Caki2 (cell line): Measurements from ENCODE around the gene KLK12. TPM values are rescaled to one million over a fixed set of nuclear protein-coding genes. Genes with fewer than 3 reads are reported as not detected.
A peak's percentile ranks its signal among the peaks of the same experiment; 100 is the strongest.

Source experiments
- DNase-seq: peaks from one replicate; pipeline ENCODE4 v3.0.0-alpha.2; 2015; ENCODE audit warnings: low read depth
- in situ Hi-C: cut with HindIII; loops from 2 replicates; pipeline ENCODE4 v1.10.0; 2016; ENCODE audit warnings: low sequenced_read_pairs, low pct_unique_long_range_greater_than_20kb, mixed read lengths
- total RNA-seq: library from RNA; depleted of rRNA; stranded (reverse); fragments of >200 nt; shearing (Covaris generic); gene quantifications from 2 replicates; pipeline ENCODE4 v1.2.3, GENCODE V29; 2014; ENCODE audit warnings: low replicate concordance

Gene KLK12
- total RNA-seq, 1 experiment from 2014 or later = not detected

DNA sequence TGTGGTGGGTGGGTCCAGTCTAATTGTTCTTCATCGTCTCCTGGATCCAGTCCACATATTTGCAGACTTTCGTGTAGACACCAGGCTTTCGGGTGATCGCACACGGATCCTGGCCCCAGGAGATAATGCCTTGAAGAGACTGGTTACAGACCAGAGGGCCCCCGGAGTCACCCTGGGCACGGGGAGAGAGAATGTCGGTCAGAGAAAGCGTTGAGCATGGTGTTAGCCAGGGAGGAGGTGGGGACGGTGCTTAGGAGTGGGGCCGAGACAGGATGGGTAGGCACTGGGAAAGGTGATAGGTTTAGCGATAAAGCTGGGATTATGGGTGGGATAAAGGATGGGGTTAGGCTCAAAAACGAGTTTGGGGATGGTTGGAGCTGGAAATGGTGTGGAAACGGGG is 12.3 kb downstream of the KLK12 start:
- in situ Hi-C loops = no loop called here
- DNase-seq = no peak

DNA sequence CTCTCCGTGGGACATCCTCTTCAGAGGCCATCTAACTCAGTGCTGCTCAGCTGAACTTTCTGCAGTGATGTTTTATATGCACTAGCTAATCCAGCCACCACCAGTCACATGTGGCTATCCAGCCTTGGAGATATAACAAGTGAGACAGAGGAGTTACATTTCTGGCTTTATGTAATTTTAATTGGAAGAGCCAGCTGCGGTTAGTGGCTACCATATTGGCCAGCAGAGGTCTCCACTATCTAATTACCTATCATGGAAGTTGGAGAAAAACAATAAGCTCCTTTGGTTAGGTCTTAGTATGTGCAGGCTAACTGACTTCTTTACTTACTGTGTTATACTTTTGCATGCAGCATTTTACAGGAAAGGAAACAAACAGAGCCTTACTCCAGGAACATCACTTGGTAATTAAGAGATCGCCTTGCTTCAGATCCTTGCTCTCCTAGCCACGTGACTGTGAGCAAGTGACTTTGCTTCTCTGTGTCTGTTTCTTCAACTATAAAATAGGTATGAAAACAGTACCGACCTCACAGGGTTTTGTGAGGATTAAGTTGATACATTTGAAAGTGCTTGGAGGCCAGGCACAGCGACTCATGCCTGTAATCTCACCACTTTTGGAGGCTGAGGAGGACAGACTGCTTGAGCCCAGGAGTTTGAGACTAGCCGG is 13.7 kb downstream of the KLK12 start:
- in situ Hi-C loops = no loop called here

DNA sequence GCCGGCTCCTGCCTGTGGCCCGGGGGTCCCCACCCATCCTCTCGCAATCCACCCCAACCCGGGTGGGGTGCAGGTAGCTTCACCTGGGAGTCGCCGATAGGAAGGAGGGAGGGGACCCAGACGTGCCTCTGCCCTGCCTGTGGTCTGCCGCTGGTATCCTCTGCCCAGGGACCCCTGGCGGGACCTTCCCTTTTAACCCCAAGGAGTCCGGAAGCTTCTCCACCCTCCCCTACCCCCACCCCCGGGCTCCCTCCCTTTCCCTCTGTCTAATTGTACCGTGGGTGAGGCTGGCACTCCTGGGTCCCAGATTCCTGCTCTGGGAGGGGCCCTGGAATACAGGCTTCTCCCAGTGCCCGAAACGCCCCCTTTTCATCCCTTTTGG is 15.3 kb downstream of the KLK12 start, which contains the start of gene KLK10:
Gene KLK10, minus strand, starts transcription at position 166 of the 382 bp plus-strand sequence. CDS start 579 bp downstream, outside the sequence.
- in situ Hi-C loops = no loop called here
- no peak for DNase-seq

More for the DNA sequence above, 13.7 kb downstream of the KLK12 start:
- peak; percentile 64 for DNase-seq

DNA sequence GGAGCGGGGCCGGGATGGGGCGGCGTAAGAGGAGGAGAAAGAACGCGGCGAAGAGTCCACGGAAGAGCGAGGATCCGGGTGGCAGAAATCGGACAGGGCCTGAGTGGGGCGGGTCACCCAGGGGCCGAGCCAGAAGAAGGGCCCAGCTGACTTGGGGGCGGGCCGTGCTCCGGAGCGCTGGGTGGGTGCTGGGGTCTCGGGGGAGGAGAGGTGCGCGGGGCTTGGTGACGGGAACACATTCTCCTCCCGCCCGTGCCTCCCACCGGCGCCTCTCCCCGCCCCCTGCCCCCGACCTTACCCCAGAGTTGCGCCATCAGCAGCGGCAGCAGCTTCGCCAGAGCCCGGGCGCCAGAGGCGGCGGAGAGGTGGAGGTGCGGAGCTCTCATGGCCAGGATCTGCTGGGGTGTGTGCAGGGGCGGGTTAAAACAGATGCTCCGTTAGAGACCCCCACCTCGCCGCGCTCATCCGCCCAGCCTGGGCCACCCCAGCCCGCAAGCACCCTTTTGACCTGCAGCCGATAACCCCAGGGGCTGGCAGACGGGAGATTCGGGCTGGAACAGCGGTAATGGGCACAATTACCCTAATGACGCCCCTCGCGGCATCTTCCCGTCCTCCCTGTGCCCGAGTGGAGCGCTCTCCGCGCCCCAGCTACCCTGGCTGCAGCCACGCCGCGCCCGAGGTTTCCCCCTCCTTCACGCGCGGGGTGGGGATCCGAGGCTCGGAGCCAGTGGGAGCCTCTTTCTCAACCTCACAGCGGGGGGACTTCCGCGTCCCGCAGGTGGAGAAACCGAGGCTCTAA is 15.9 kb downstream of the KLK12 start:
- in situ Hi-C loops = no loop called here
- DNase-seq = no peak

DNA sequence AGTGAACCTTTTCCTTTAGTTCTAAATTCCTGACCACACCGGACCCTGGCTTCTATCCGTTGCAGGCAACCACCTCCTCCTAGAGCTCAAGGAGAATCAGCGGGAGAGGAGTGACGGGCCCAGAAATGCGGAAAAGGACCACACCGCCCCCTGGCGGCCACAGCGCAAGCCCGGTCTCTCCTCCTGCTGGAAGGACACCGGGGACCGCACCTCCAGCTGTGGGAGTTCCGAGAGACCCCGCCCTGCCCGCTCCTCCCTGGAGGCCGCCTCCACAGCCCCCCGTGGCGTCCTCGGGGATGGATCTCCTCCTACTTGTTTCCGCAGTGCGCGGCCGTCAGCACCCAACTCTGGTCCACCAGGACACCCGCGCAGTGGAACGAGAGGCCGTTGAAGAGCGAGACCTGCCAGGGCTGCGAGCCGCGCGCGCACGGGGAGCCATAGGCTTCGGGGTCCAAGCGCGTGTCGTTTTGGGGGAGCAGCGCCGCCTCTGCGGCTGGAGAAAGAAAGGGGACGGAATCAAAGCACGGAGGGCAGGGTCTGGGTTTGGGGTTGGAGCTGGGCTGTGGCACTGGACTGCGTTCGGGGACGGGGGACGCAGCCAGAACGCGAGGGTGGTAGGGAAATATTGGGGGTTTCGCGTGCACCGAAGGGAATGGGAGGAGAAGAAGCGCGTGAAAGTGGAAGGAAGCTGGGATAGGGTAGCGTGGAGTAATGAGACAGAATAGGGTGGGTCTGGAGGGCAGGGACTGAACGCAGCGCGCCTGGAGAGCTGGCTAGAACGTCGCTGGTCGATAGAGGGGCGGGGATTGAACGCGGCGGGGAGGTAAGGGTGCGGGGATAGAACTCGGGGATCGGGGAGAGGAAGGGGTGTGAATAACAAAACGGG is 17.8 kb downstream of the KLK12 start:
- in situ Hi-C loops = no loop called here
- peak; percentile 41 for DNase-seq

DNA sequence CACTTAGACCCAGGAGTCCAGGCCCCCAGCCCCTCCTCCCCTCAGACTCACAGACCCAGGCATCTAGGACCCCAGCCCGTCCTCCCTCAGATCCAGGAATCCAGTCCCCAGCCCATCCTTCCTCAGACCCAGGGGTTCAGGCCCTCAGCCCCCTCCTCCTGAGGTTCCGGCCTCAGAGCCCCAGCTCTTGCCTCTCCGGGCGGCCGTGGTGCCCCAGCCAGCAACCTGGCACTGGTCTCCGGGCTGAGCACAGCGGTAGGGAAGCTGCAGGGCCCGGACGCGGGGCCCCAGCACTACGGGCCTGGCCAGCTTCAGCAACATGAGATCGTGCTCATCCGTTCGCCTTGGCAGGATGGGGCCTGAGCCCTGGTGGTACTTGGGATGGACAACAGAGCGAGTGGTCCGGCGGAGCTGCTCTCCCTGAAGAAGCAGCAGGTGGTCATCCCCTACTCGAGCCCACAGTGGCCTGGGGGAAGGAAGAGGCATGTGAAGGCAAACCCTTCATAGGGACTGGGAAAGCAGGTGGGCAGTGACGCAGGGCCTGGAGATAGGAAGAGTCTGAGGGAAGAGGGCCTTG is 19.0 kb downstream of the KLK12 start:
- DNase-seq = no peak
- in situ Hi-C loops = no loop called here

DNA sequence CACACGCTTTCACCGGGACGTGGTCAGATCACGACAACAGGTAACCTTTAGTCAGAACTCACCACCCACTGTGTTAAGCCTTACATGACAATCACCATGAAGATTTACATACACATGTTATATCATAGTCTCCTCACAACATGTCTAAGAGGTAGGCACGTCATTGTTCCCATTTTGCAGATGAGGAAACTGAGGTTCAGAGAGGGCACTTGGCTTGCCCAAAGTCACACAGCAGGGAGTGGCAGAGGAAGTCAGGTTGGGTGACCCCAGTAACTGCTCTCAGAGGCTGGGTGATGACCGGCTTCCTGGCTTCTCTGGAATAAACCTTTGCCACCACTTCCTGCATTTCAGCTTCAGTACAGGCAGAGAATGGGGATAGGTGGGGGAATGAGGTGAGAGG is 20.6 kb downstream of the KLK12 start:
- in situ Hi-C loops = no loop called here
- no peak for DNase-seq

DNA sequence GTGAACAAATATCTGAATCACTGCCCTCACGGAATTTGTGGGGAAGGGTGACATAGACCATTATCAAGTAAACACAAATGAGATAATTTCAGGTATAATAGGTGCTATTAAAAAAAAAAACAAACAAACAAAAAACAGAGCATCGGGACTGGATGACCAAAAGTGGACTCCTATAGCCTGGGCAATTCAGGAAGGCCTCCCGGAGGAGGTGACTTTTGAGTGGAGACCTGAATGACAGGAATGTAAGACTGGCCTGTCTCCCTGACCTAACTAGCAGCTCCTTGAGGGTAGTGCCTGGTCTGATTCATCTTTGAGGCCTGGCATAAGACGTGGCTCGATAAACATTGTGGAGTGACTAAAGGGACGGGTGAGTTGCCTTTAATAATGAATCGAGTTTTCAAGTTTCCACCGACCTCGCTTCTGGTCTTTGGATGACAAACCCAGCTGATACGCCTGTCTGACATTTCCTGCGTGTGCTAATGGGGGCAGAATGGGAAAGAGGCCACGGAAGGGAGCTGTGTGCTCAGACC is 22.1 kb downstream of the KLK12 start:
- DNase-seq = no peak
- in situ Hi-C loops = no loop called here

DNA sequence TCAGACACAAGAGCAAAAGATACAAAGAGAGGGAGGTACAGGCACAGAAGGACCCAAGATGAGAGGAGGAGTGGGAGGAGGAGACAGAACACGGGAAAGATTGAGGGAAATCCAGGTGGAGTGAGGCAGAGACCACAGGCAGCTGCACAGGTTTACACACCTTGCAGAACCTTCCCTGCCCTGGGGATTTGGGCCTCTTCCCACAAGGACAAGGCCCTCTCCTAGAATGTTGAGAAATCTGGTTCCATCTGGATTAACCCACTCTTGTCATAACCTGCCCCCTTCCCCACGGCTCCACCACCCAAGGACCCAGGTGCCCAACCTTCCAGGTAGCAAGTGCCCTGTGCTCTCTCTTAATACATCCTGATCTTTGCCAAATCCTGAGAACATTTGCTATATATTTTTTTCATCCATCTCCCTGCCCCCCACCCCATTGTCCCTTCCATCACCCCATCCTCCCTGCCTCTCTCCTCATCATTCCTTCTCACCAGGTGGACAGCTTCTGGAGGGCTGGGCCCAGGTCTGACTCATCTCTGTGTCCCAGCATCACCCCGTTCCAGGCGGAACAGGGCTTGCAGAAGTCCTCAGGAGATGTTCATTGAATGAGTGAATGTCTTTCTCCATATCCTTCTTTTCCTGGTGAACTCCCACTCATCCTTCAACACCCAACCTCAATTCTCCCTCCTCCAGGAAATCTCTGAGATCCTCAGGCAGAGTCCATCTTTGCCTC is 24.6 kb downstream of the KLK12 start:
- in situ Hi-C loops = no loop called here
- no peak for DNase-seq

DNA sequence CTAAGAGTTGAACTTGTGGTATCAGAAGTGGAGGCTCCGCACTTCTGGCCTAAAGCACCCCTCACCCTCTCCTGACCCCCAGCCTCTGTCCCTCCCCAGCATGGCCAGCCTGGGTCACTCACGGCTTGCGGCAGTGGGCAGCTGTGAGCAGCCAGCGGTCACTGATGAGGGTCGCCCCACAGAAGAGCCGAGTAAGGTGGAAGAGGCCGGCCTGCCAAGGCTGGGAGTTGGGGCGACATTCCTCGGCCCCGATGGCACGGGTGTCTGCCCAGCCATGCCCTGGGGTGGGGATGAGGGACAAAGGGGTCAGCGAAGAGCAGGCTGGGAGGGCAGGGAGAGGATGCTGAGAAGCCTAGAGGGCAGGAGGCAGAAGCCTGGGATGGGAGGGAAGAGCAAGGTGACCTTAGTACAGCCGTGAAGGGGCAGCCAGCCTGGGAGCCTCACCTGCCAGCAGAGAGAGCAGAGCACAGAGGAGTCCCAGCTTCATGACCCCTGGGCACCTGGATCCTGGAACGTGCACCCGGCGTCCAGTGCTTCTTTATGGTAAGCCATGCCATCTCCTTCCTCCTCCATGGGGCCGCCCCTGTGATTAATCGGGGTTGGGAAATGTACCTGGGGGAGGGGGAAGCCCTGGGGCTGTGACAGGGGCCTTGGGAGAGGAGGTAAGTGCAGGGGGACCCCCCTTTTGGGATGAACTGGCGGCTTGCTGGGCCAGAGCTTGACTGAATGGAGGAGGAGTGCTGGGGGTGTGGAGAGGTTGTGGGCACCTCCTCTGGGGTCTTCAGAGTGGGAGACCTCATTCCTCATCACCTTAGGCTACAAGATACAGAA is 25.5 kb downstream of the KLK12 start:
- in situ Hi-C loops = no loop called here

DNA sequence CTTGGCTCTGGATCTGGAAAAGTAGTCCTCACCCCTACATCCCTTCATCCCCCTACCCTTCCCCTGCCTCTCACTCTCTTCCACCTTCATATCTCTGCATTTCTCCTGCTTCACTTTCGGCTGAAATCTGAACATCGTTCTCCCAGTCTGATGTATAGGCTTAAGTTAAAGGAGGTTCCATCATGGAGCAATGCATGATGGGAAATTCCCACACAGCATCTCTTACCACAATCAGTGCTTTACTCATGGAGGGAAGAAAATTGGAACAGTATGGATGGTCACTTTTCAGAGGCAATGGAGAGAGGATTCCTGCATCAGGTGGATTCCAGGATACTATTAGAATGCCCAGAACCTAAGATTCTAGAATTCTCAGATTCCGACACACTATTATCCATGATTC is 27.3 kb downstream of the KLK12 start:
- DNase-seq = no peak
- in situ Hi-C loops = no loop called here

More for the DNA sequence above, 25.5 kb downstream of the KLK12 start:
- no peak for DNase-seq

DNA sequence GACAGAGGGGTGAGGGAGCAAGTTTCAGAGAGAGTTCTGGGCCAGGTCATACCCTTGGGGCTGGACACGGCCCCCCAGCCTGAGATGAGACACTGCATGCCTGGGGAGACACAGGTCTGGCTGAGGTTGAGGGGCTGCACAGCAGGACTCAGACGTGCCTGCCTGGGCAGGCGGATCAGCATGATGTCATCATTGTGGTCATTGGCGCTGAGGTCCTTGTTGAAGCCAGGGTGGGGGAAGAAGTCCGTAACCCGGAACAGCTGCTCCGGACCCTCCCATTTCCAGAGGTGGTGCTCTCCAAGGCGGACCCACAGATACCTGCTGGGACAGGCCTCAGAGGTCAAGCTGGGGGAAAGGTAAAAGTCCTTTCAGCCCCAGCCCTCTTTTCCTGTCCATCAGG is 28.4 kb downstream of the KLK12 start:
- in situ Hi-C loops = no loop called here
- no peak for DNase-seq

DNA sequence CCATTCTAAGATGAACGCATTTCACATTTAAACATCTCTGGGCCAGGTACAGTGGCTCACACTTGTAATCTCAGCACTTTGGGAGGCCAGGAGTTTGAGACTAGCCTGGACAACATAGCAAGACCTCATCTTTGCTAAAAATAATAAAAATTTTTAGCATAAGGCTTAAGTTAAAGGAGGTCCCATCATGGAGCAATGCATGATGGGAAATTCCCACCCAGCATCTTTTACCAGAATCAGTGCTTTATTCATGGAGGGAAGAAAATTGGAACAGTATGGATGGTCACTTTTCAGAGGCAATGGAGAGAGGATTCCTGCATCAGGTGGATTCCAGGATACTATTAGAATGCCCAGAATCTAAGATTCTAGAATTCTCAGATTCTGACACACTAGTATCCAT is 29.6 kb downstream of the KLK12 start:
- in situ Hi-C loops = no loop called here
- no peak for DNase-seq

DNA sequence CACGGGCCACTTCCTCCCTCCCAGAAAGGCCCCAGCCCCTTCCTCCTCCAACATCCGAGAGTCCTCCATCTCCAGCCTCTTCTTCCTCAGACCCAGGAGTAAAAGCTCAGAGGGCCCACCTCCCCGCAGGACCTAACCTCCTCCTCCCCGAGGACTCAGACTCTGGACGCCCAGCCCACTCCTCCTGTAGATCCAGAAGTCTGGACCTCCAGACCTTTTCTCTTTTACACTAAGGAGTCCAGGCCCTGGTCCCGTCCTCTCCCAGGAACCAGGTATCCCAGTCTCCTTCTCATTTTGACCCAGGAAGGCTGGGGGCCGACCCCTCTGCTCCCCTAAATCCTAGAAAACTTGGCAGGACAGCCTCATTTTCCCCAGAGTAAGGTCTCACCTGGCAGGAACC is 31.5 kb downstream of the KLK12 start:
- DNase-seq = no peak
- in situ Hi-C loops = no loop called here

DNA sequence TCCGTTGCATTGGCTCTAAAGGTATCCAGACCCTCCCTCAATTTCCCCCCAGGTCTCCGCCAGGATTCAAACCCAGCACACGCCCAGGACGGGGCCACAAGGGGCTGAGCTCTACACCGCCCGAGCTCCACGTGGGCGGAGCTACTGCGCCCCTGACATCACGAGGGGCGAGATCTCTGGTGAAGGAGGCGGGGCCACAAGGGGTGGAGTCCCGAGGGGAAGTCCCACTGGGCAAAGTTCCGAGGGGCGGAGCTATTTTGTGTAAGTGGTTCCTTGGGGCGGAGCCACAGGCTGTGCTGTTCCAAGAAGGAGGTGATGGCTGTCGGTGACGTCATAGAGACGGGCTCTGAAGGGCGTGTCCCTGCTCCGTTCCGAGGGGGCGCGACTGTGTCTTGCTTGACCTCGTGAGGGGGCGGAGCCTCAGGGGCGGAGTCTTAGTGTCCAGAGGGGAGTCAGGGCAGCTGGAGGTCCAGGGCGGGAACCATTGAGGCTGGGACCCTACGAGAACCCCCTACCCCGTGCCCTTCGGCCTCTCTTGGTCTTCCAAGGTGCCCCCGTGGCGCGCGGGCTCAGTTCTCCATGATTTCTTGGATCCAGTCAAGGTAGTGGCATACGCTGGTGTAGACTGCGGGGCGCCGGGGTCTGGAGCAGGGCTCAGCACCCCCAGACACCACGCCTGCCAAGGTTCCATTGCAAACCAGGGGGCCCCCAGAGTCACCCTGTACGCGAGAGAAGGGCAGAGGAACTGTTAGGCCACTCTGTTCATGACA is 32.1 kb downstream of the KLK12 start:
- DNase-seq = peak; percentile 98
- in situ Hi-C loops = no loop called here

DNA sequence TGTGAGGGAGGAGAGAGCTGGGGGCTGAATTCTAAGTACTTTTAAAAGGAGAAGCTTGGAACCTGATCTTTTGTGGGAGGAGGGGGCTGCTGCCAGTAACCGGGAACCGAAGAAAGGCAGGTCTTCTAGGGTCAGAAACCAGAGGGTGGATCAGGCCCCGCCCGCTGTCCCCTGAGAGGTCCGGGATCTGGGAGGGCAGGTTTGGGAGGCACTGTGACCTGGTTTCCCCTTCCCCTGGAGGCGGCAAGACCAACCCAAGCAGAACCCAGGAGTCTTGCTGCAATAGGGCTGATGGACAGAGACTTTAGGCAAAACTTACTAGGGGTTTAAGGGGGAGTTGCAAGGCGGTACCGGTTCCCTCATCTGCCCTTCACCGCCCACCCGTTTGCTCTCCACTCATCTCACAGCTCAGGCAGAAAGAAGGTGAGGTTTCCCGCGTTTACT is 32.7 kb downstream of the KLK12 start:
- DNase-seq = no peak
- in situ Hi-C loops = no loop called here
